HG03378 (cell line): ENCODE measurements around the gene RBM47.
A peak's percentile ranks its signal among the peaks of the same experiment; 100 is the strongest.
"Not testable (repeated sequence)": the region's sequence is repeated elsewhere in the genome, so short reads cannot be mapped to it uniquely, and the experiment has no call there.

Experiments
- ATAC-seq: cut with Tn5 transposase; IDR thresholded peaks from one replicate; pipeline ENCODE4 v1.9.1; 2021; ENCODE audit warnings: mild to moderate bottlenecking, moderate library complexity; ENCODE audit not compliant: unreplicated experiment

RBM47 gene

DNA sequence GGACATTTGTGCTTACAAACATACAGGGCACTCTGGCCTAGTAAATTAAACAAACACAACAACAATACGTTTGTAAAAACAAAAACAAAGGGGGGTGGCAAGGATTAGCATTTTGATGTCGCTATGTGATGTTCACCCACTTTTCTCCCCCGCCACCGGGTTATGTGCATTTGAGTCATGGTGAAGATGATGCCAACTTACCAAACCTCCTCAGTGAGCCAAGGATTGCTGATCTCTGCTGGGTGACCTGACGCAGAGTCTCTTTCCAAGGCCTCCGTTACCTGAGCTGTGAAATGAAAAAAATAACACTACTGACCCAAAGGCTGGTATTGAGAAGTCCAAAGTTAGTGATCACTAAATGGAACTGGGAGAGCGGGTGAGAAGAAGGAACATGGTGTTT lies 85.4 kb downstream of the RBM47 start:
- ATAC-seq = no peak

DNA sequence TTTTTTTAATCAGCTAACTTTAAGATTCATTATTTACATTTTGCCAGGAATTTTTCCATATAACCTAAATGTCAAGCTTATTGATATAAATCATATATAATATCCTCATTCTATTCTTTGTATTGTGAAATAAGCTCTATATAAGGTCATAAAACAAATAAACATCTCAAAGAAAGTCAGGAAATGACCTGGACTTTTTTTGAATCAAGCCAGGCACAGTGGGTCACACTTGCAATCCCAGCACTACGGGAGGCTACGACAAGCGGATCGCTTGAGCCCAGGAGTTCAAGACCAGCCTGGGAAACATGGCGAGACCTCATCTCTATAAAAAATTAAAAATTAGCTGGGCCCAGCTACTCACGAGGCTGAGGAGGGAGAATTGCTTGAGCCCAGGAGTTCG lies 88.9 kb downstream of the RBM47 start:
- no peak for ATAC-seq

DNA sequence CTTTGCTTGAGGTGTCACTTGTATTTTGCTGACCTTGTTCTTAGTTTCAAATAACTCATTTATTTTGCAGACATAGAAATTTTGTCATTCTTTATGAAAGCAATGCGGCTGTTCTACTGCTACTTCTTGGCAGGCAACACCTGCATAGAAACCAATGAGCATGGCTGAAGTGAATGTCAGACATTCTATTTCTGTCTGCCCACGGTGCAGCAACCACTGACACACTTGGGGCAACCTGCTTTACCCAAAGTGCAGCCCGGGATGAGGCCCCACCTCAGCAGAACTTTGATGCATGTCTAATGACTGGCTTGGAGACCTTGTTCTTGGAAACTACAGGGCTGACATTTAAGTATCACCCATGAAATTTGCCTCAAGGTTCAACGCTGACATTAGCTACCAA lies 93.6 kb downstream of the RBM47 start:
- no peak for ATAC-seq

DNA sequence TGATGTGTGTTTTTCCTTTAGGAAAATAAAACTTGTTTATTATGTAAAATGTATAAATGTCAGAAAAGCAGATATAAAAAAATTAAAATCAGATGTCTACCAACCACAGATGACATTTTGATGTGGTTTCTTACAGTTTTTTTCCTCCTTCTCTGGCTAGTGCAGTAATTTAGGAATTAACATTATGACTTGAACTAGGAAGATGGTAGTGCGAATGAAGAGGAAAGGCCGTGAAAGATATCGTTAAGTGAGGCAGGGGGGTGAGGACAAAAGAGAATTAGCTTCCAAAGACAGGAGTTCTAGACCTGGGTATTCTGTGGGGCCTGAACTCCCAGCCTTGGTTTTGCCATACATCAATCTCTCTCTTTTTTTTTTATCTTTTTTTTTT lies 98.0 kb downstream of the RBM47 start:
- ATAC-seq = no peak

DNA sequence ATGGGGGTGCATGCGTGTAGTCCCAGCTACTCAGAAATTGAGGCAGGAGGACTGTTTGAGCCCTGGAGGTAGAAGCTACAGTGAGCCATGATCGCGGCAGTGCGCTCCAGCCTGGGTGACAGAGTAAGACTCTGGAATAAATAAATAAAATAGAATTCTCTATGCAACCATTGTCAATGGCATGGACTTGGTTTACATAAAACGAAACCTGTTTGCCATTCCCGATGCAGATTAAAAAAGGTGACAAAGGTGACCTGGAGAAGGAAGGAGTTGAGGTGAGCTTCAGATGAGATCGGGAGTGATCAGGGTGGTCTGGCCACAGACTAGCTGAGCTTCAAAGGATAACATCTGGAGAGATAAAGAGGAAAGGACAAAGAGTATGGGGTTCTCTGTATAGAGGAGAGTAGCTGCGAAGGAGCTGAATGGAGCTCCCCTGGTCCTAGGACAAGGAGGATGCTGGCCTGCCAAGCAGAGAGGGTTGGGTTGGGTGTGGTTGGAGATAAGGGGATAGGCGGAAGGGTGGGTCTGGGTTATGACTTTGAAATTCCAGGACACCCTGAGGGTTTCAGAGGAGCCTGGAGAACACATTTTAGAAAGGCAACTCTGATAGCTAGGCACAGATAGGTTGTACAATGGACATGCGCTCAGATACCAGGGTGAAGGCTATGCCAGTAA lies 98.6 kb downstream of the RBM47 start:
- no peak for ATAC-seq

DNA sequence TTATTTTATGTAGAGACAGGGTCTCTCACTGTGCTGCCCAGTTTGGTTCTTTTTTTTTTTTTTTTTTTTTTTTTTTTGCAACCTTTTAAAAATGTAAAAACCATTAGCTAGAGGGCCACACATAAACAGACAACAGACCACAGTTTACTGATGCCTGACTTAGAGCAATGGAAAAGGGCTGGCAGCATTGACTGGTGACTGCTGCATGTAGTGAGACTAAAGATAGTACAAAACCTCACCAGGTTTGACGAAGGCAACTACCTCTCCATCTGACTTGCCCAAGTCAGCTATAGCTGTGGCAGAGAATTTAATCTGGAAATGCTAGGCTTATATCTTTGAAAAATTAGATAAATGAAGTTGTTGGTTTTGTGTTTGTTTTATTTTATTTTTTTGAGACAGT lies 102.9 kb downstream of the RBM47 start:
- ATAC-seq = no peak

DNA sequence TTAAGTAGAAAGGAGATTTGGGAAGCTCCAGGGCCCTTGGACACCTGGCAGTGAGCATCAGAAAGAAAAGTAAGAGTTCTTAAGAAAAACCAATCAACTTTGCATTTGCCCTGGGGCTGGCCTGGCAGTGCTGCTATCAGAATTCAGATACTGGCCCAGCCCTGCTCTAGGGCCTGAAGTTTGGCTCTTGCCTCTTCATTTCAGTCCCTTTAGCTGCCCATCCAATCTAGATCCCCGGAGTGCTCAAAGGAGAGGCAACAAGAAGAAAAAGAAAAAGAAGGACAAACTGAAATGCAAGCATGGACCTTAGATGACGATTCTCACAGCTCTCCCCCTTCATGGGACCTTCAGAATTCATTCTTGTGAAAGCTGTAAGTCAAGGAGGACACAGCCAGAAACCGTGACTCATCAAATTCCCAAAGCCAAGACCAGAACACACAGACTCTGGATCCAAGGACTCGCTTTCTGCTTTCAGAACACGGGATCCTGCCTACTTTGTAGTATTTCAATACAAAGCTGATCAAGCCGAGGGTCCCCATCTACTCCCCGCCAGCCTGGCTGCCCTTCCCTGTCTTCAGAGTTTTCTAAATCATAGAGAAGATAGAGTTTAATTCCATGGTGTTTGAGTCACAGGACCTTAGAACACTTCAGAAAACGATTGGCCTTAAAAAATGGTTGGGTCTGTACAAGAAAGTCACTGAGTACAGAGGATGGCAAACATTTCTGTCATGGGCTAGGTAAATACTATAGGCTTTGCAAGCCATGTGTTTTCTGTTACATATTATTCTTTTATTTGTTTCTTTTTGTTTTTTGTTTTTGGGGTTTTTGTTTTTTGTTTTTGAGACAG lies 103.7 kb downstream of the RBM47 start:
- ATAC-seq = no peak

DNA sequence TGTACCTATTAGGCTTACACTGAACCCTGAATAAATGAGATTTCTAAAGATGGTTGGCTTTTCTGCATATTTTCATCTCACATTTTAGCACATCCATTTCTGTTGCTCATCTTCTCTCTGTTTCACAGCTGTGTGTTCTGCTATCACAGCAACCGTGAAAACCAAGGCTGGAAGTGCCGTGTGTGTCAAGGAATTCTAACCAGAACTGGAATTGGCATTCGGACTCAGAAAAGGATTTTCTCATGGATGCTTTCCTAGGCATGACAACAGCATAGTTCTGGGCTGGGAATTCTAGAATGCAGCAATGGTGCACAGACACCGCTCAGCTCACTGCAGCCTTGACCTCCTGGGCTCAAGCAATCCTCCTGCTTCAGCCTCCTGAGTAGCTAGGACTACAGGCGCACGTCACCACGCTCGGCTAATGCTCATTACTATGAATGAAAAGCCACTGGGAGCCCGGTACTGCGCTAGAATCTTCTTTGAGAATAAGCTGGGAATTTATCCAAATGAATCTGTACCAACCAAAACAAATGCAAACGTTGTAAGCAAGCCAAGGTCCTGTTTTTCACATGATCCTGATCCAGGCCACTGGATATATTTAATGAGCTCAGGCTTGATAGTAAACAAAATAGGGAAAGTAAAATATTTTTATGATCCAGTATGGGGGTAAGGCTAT lies 105.2 kb downstream of the RBM47 start:
- no peak for ATAC-seq

DNA sequence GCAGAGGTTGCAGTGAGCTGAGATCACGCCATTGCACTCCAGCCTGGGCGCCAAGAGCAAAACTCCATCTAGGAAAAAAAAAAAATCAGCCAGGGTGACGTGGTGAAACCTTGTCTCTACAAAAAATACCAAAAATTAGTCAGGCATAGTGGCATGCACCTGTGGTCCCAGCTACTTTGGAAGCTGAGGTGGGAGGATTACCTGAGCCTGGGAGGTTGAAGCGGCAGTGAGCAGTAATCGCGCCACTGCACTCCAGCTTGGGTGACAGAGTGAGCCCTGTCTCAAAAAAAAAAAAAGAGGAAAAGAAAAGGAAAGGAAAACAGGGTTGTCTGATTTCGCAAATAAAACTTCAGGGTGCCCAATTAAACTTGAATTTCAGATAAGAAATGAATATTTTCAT lies 106.1 kb downstream of the RBM47 start:
- no peak for ATAC-seq

DNA sequence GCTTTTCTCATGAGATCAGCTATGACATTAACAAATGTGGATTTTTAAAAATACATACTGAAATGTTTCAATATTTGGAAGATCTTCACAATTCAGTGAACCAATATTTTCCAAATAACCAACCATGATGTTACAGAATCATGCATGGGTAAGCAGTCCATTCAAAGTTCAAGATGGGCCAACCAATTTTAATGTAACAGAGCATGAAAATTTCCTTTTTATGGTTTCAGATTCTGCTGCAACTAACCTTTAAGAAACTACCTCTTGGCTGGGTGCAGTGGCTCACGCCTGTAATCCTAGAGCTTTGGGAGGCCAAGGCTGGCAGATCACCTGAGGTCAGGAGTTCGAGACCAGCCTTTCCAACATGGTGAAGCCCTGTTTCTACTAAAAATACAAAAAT lies 107.7 kb downstream of the RBM47 start:
- ATAC-seq = no peak

DNA sequence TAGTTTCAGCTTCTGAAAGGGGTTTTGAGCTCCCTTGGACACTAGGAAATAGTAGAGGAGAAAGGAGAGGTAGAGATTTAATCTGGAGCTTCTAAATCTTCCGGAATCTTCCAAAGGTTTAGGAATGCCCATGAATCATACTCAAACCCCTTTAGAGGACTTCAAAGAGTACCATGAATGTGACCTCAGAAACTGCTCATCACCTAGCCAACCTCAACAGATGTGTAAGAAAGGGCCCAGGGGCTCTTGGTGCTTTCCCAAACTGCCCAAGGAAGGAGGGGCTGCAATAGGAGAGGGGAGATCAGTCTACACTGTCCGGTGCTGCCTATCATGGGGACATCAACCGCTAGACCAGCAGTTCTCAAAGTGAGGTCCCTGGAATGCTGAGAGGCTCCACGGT lies 109.1 kb downstream of the RBM47 start:
- no peak for ATAC-seq

DNA sequence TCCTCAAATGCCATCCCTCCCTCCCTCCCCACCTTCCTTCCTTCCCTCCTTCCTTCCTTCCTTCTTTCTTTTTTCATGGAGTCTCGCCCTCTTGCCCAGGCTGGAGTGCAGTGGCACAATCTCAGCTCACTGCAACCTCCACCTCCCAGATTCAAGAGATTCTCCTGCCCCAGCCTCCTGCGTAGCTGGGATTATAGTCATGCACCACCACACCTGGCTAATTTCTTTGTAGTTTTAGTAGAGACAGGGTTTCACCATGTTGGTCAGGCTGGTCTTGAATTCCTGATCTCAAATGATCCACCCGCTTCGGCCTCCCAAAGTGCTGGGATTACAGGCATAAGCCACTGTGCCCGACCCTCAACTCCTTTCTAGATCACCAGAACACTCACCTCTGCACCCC lies 112.6 kb downstream of the RBM47 start:
- not testable (repeated sequence) for ATAC-seq

DNA sequence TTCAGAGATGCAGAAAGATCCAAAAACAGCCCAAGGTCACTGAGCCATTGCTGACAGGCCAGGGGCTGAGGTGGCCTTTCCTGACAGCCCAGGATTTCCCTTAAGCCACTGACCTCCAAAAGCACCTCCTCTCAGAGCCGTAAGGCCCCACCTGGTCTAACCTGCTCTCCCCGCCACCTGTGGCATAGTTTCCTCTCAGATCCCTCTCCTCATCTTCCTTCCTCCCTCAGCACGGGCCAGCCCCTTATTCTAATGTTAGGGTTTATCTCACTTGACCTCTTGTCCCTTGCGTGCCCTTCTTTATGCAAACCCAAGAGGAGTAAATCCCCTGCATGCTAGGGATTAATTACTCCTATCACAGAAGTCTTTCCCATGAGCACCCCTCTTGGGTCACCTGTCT lies 113.0 kb downstream of the RBM47 start:
- no peak for ATAC-seq

DNA sequence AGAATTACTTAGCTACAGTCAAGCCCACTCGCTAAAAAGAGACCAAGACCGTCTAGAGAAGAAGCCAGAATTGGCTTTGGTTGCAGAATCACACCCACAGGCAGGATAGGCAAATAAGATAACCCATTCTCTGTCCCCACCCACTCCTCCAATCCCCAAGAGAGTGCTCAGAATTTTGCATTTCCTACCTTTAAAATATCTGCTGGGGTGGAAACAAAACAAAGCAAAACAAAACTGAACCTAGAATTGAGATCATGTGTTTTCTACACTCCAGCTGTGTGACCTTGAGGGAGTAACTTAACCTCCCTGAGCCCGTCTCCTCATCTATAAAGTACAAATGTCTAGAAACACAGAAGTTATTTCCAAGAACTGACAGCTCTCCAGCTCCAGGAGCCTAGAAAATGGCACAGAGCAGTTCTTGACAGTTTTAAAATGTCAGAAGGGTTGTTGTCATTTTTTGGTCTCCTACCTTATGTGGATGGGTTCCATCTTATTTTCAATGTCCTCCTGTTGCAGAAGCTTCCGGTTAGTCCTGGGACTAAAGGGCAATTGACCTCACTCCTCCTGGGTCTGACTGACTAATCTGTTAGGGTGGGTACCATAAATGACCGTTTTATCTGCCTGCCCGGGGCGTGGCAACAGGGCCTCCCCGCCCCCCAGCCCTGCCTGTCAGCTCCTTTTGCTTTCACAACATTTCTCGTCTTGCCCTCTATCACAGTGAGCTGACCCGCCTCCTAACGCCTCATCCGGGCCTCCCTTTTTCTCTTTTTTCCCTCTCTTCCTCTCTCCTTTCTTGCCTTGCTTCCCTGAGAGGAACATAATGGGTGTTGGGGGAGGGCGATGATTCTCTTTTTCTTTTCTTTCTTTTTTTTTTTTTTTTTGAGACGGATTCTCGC lies 114.0 kb downstream of the RBM47 start:
- ATAC-seq = peak; percentile 88

DNA sequence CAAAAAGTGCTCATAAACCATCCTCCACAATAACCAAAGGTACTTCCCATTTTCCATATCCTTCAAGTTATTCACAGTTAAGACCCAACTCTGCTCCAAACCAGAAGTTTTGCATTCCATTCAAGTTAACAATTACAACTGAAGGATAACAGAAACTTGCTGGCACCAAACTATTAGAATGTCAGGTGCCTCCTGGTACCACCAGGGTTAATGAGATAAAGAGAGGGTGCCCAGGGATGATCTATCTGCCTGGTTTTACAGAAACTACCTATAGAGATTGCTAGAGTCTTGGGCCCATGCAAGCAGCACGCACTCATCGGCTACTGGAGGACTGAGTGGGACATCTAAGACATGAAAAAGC lies 114.6 kb downstream of the RBM47 start:
- no peak for ATAC-seq

DNA sequence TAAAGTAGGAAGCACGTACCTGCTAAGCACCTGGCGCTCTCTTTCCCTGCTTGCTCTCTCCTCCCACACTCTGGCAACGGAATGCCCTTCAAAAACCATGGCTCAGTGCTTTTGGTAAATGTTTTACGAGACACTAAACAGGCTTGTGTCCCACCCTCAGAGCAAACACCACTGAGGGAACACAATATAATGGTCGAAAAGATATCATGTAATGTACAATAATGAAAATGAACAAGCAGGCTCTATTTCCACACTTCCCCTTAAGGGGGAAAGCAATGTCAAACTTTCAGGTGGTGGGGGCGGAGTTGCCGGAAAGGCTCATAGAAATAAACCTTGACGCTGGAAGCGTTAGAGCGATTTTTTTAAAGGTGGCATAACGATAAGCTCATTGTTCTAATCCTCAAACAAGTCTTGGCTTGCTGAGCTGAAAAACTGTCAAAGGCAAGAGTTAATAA lies 115.1 kb downstream of the RBM47 start:
- ATAC-seq = no peak

DNA sequence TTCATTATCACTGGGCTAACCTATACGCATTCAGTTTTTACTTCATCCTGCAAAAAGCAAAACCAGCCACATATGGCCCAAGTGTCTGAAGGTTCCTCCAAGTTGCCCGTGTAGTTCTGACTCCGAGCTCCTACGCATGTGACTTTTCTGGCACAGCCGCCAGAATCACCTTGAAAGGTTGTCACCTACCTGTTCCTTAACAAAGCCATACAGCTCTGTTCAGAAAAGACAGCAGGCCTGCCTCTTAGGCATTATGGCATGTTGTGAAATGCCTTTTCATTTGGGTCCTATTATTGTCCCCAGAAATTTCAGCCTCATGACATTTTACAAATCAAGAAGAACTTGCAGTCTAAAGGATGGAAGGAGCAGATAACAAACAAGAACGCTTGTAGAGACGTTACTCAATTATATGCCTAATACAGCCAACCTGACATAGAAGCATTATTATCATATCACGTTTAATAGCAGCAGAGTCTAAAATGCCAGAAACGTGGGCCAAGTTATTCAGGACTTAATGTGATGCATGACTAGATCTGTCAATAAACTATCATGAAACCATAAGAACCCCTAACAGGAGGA lies 118.5 kb downstream of the RBM47 start:
- no peak for ATAC-seq

DNA sequence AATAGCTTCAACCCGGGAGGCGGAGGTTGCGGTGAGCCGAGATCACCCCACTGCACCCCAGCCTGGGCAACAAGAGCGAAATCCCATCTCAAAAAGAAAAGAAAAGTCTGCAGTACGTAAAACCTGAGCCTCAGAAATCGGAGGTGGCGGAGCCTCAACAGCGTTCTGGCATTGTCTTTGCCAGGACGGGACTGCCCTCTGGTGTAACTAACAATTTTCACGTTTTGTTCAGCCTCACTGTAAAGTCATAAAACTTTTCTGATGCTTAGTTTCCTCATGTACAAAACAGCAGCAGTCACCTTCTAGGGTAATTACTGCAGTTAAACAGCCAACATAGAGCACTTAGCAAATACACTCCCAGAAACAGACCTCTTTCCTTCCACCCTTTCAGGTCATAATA lies 121.7 kb downstream of the RBM47 start:
- ATAC-seq = no peak

DNA sequence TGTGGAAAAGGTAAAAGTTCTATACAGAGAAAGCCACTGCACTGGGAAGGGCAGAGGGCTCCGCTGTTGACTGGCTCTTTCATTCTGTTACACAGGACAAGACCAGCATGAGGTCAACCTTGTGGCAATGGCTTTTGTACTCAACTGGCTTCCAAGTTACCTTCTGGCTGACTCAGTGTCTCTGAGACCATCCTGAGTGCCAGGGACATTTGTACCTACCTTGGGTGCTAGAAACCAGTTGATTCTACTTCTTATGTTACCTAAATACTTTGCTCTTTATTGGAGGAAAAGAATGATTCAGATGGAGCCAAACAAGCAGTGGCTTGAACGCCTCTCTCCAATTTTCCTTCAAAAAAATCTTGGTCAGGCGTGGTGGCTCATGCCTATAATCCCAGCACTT lies 123.2 kb downstream of the RBM47 start:
- no peak for ATAC-seq

DNA sequence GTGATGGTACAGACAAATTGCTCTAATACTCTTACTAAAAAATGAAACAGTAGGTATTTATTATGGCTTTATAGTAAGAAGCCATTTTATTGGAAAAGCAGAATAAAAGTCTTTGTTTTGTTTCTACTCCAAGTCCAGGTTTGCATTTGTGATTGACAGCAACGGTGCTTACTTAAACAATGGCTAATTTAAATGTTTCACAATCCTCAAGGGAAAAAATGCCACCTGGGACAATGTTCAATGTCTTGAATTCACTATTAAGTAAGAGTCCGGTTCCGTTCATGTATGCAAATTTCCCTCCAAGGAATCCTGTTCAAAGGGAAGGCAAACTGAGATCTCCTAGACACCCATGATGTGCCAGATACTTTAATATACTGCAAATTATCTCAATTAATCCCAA lies 123.6 kb downstream of the RBM47 start:
- ATAC-seq = no peak

DNA sequence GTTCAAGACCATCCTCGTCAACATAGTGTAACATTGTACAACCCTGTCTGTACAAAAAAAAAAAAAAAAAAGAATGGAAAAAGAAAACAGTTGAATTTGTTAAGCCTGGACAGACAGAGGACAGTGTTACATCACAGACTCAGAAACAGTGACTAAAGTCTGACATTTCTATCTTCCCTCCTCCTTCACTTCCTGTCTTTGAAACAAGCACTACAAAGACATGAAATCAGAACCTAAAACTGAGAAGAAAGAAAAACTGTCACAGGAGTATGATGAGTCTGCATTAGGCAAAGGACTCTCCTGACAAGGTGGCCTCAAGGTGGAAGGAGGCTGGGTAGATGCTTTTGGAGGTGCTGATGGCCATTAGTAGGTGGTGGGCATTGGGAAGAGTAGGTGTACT lies 126.7 kb downstream of the RBM47 start:
- peak; percentile 62 for ATAC-seq
